Suprapubic skin (tissue), 4 donors: ENCODE measurements around the gene AP4B1. TPM values are rescaled to one million over a fixed set of nuclear protein-coding genes. Genes with fewer than 3 reads are reported as not detected.

Experiments
- DNase-seq, 2 donors: peaks; one replicate each; pipeline ENCODE4 v3.0.0-alpha.2; 2019; ENCODE audit warnings: low spot score in 2 of 2
- H3K27ac ChIP-seq: fragments of 200-600 bp; sonication (generic); one replicate; pipeline ENCODE4 v1.5.1; 2019
- H3K27me3 ChIP-seq: fragments of 200-600 bp; sonication (generic); one replicate; pipeline ENCODE4 v1.5.1; 2019
- H3K36me3 ChIP-seq: fragments of 200-600 bp; sonication (generic); one replicate; pipeline ENCODE4 v1.5.1; 2019
- H3K4me1 ChIP-seq: fragments of 200-600 bp; sonication (generic); one replicate; pipeline ENCODE4 v1.5.1; 2019
- H3K4me3 ChIP-seq: fragments of 200-600 bp; sonication (generic); one replicate; pipeline ENCODE4 v1.5.1; 2019; ENCODE audit warnings: mild to moderate bottlenecking
- H3K9me3 ChIP-seq: fragments of 200-600 bp; sonication (generic); one replicate; pipeline ENCODE4 v1.5.1; 2019
- CTCF ChIP-seq, 2 donors: fragments of 200-600 bp in 1 of 2; fragments of 450-650 bp in 1 of 2; sonication (generic) in 1 of 2; IDR thresholded peaks; one replicate each; pipeline ENCODE4 v1.5.1; 2016 to 2019; ENCODE audit warnings: antibody characterized with exemption in 2 of 2, mild to moderate bottlenecking in 1 of 2, moderate library complexity in 1 of 2
- EP300 ChIP-seq: sonication (generic); formaldehyde crosslinking; IDR thresholded peaks from one replicate; pipeline ENCODE4 v1.6.1; 2017; ENCODE audit warnings: antibody characterized with exemption
- POLR2A ChIP-seq, 2 donors: fragments of 450-650 bp; IDR thresholded peaks; one replicate each; pipeline ENCODE4 v1.6.1; 2017; ENCODE audit warnings: antibody characterized with exemption in 2 of 2, mild to moderate bottlenecking in 2 of 2, moderate library complexity in 2 of 2
- POLR2AphosphoS5 ChIP-seq, 3 donors: sonication (generic); formaldehyde crosslinking; IDR thresholded peaks; one replicate each; pipeline ENCODE4 v1.6.1; 2017; ENCODE audit warnings: antibody characterized with exemption in 3 of 3
- WGBS: methylation state at CpG from one replicate; pipeline ENCODE4 v1.1.5; 2018; 5-methylcytosine and 5-hydroxymethylcytosine counted together
- total RNA-seq, 4 donors: library from RNA; depleted of rRNA; stranded (reverse); fragments of >200 nt; gene quantifications; one replicate each; pipeline ENCODE4 v1.1.0, GENCODE V29; 2016

Gene AP4B1
- total RNA-seq, 4 donors from 2014 or later: 10.9 to 34.0 (median 12.2) TPM

- whole genome bisulfite sequencing: 69% methylated on average over 3 of the region's 3 CpGs
- Histone ChIP-seq H3K9me3 (no peaks in the 10 kb centered on the region), H3K4me3 (no peak overlapping the region), H3K27ac (no peak overlapping the region), H3K4me1 (peaks cover 24% of the 10 kb centered on the region), H3K27me3 (no peaks in the 10 kb centered on the region), H3K36me3 (peaks cover 53% of the 10 kb centered on the region)
- no peak for TF ChIP-seq POLR2AphosphoS5 (IDR thresholded peaks at IDR 0.05)
- TF ChIP-seq POLR2A (IDR thresholded peaks at IDR 0.05): no peak
- no peak for TF ChIP-seq CTCF (IDR thresholded peaks at IDR 0.05)
- DNase-seq: no peak
Observed at GRCh38 chr1:113901191-113901590, 3.4 kb downstream of the AP4B1 start.

GRCh38 chr1:113899111-113899510, 5.5 kb downstream of the AP4B1 start:
- no peak overlapping the region for H3K4me3 ChIP-seq
- no peaks in the 10 kb centered on the region for H3K27me3 ChIP-seq
- TF ChIP-seq POLR2A (IDR thresholded peaks at IDR 0.05): no peak
- peaks cover 13% of the 10 kb centered on the region for H3K4me1 ChIP-seq
- peaks cover 71% of the 10 kb centered on the region for H3K36me3 ChIP-seq
- DNase-seq: no peak
- no peak overlapping the region for H3K27ac ChIP-seq
- no peaks in the 10 kb centered on the region for H3K9me3 ChIP-seq

GRCh38 chr1:113898241-113898814, 6.3 kb downstream of the AP4B1 start:
- Histone ChIP-seq H3K4me1 (peaks cover 5% of the 10 kb centered on the region), H3K27ac (no peak overlapping the region), H3K9me3 (no peaks in the 10 kb centered on the region), H3K27me3 (no peaks in the 10 kb centered on the region), H3K4me3 (no peak overlapping the region), H3K36me3 (peaks cover 78% of the 10 kb centered on the region)
- TF ChIP-seq EP300: no peak
- no peak for TF ChIP-seq POLR2AphosphoS5 (IDR thresholded peaks at IDR 0.05)
- no peak for TF ChIP-seq POLR2A (IDR thresholded peaks at IDR 0.05)
- no peak for TF ChIP-seq CTCF (IDR thresholded peaks at IDR 0.05)
- no peak for DNase-seq
- 90% methylated on average over 1 of the region's 1 CpG for WGBS

GRCh38 chr1:113895961-113896360, 8.6 kb downstream of the AP4B1 start:
- TF ChIP-seq POLR2A (IDR thresholded peaks at IDR 0.05) (no peak), POLR2AphosphoS5 (IDR thresholded peaks at IDR 0.05) (no peak), CTCF (IDR thresholded peaks at IDR 0.05) (no peak), EP300 (no peak)
- Histone ChIP-seq H3K27ac (no peak overlapping the region), H3K4me1 (no peaks in the 10 kb centered on the region), H3K9me3 (no peaks in the 10 kb centered on the region), H3K36me3 (peaks cover 64% of the 10 kb centered on the region), H3K27me3 (no peaks in the 10 kb centered on the region), H3K4me3 (no peak overlapping the region)
- DNase-seq: no peak
- 89% methylated on average over 8 of the region's 8 CpGs for WGBS

GRCh38 chr1:113895098-113895497, 9.5 kb downstream of the AP4B1 start:
- Histone ChIP-seq H3K27ac (no peak overlapping the region), H3K27me3 (no peaks in the 10 kb centered on the region), H3K4me3 (no peak overlapping the region), H3K4me1 (no peaks in the 10 kb centered on the region), H3K9me3 (no peaks in the 10 kb centered on the region), H3K36me3 (peaks cover 55% of the 10 kb centered on the region)
- no peak for DNase-seq
- no peak for TF ChIP-seq CTCF (IDR thresholded peaks at IDR 0.05)
- no peak for TF ChIP-seq EP300
- no peak for TF ChIP-seq POLR2A (IDR thresholded peaks at IDR 0.05)
- no peak for TF ChIP-seq POLR2AphosphoS5 (IDR thresholded peaks at IDR 0.05)
- WGBS: 92% methylated on average over 6 of the region's 6 CpGs

GRCh38 chr1:113893267-113893666, 11.3 kb downstream of the AP4B1 start:
- no peak for TF ChIP-seq POLR2A (IDR thresholded peaks at IDR 0.05)
- TF ChIP-seq EP300: no peak
- TF ChIP-seq CTCF (IDR thresholded peaks at IDR 0.05): no peak
- no peak for TF ChIP-seq POLR2AphosphoS5 (IDR thresholded peaks at IDR 0.05)
- peaks cover 46% of the 10 kb centered on the region for H3K36me3 ChIP-seq
- H3K9me3 ChIP-seq: no peaks in the 10 kb centered on the region
- H3K27me3 ChIP-seq: no peaks in the 10 kb centered on the region
- 93% methylated on average over 3 of the region's 3 CpGs for WGBS
- H3K4me1 ChIP-seq: no peaks in the 10 kb centered on the region
- H3K4me3 ChIP-seq: no peak overlapping the region
- no peak overlapping the region for H3K27ac ChIP-seq
- DNase-seq: no peak
